DND-41 (cell line): ENCODE data around the gene PITX1.

ENCODE experiments used
- ATAC-seq: fragments of 200-7000 bp; cut with Tn5 transposase; 3 replicates; pipeline ENCODE4 v1.9.1; 2021; ENCODE audit warnings: low read depth; ENCODE audit not compliant: insufficient read depth
- DNase-seq: peaks from one replicate; pipeline ENCODE4 v3.0.0-alpha.2; 2020
- H2AFZ ChIP-seq: 2 replicates; pipeline ENCODE4 v1.6.0; 2012; ENCODE audit warnings: low read depth, low read length
- H3K27ac ChIP-seq: 2 replicates; pipeline ENCODE4 v1.5.1; 2012; ENCODE audit warnings: low read length, inconsistent platforms
- H3K27me3 ChIP-seq: fragments of 200-600 bp; sonication (generic); 2 replicates; pipeline ENCODE4 v1.6.0; 2012; ENCODE audit warnings: low read length, mild to moderate bottlenecking, inconsistent platforms; ENCODE audit not compliant: insufficient read depth, poor library complexity
- H3K36me3 ChIP-seq: 2 replicates; pipeline ENCODE4 v1.5.1; 2012; ENCODE audit warnings: low read length, inconsistent platforms; ENCODE audit not compliant: insufficient read depth
- H3K4me1 ChIP-seq: 2 replicates; pipeline ENCODE4 v1.5.1; 2012; ENCODE audit warnings: mild to moderate bottlenecking, low read length; ENCODE audit not compliant: insufficient read depth
- H3K4me2 ChIP-seq: 2 replicates; pipeline ENCODE4 v1.6.0; 2012; ENCODE audit warnings: mild to moderate bottlenecking, moderate library complexity, low read length, inconsistent platforms; ENCODE audit not compliant: insufficient read depth
- H3K4me3 ChIP-seq, 2 experiments: fragments of 200-600 bp in 1 of 2; shearing (Covaris generic) in 1 of 2; 2 replicates each; pipeline ENCODE4 v1.5.1; 2012 to 2016; ENCODE audit warnings: inconsistent platforms in 2 of 2, low read length in 2 of 2, mild to moderate bottlenecking in 2 of 2, low read depth in 1 of 2, moderate library complexity in 1 of 2
- H3K79me2 ChIP-seq: 2 replicates; pipeline ENCODE4 v1.6.0; 2012; ENCODE audit warnings: low read length, inconsistent platforms; ENCODE audit not compliant: insufficient read depth
- H3K9ac ChIP-seq: 2 replicates; pipeline ENCODE4 v1.6.0; 2012; ENCODE audit warnings: low read depth, mild to moderate bottlenecking, inconsistent platforms, low read length, moderate library complexity
- H3K9me3 ChIP-seq: 2 replicates; pipeline ENCODE4 v1.5.1; 2012; ENCODE audit warnings: low read length, moderate library complexity, mild to moderate bottlenecking, inconsistent platforms; ENCODE audit not compliant: insufficient read depth, severe bottlenecking
- H4K20me1 ChIP-seq: 2 replicates; pipeline ENCODE4 v1.6.0; 2012; ENCODE audit warnings: low read length; ENCODE audit not compliant: insufficient read depth
- EZH2 ChIP-seq: IDR thresholded peaks from 3 replicates; pipeline ENCODE4 v1.6.1; 2012; ENCODE audit warnings: borderline replicate concordance, low read depth, mild to moderate bottlenecking, moderate library complexity, low read length, inconsistent platforms; ENCODE audit not compliant: severe bottlenecking
- TF ChIP-seq, protein P1 (sequence below): IDR thresholded peaks from 2 replicates; pipeline ENCODE4 v1.5.1; 2012; ENCODE audit warnings: borderline replicate concordance, low read length, moderate library complexity, mild to moderate bottlenecking; ENCODE audit not compliant: poor library complexity, severe bottlenecking; ENCODE audit errors: extremely low read depth

PITX1 gene

DNA sequence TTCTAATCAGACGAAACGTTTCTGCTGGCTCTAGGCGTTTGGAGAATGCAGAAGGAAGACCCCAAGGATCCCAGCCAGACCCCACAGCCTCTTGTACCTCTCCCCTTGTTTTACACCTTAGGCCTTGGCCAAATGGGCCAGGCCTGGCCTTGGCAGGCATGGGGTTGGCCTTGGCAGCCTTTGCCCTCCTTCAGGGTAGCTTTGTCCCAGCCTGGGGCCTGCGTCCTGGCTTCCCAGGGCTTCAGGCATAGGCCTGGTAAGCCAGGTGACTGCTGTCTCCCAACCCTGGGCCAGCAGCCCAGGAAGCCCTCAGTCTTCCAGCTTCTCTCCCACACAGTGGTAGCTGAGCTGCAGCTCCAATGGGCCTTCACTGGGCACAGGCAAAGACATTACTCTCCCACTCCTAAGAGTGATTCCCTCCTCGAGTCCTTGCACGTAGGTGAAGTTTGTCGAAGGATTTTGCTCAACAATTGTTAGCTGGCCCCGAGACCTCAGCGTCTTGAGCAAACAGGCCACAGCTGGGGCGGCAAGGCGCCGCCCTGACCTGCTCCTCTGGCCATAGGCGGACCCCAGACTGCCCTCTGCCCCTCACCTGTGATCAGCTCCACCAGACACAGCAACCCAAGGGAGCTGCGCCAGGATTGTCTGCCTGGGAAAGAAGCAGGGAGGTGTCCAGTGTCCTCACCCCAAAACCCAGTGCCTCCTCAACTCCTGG, 1.1 kb upstream of the PITX1 start:
- H3K79me2 ChIP-seq = peaks cover 30% of the 10 kb centered on the region
- TF ChIP-seq, protein P1, sequence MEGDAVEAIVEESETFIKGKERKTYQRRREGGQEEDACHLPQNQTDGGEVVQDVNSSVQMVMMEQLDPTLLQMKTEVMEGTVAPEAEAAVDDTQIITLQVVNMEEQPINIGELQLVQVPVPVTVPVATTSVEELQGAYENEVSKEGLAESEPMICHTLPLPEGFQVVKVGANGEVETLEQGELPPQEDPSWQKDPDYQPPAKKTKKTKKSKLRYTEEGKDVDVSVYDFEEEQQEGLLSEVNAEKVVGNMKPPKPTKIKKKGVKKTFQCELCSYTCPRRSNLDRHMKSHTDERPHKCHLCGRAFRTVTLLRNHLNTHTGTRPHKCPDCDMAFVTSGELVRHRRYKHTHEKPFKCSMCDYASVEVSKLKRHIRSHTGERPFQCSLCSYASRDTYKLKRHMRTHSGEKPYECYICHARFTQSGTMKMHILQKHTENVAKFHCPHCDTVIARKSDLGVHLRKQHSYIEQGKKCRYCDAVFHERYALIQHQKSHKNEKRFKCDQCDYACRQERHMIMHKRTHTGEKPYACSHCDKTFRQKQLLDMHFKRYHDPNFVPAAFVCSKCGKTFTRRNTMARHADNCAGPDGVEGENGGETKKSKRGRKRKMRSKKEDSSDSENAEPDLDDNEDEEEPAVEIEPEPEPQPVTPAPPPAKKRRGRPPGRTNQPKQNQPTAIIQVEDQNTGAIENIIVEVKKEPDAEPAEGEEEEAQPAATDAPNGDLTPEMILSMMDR = no peak
- no peak for TF ChIP-seq EZH2
- ATAC-seq (no peak), DNase-seq (no peak)
- H2AFZ ChIP-seq = peak overlapping the region; percentile 80
- no peak overlapping the region; the same call in 1 of the 2 replicates for H3K27ac ChIP-seq
- H3K4me3 ChIP-seq = peak overlapping the region in 1 of 2 experiments; percentile 96; a peak in 2 of 4 replicates
- no peaks in the 10 kb centered on the region for H3K27me3 ChIP-seq
- H4K20me1 ChIP-seq = peaks cover 5% of the 10 kb centered on the region; the same call in 1 of the 2 replicates
- H3K36me3 ChIP-seq = peaks cover 8% of the 10 kb centered on the region
- H3K4me1 ChIP-seq = peaks cover 32% of the 10 kb centered on the region
- H3K9me3 ChIP-seq = no peaks in the 10 kb centered on the region
- peak overlapping the region; percentile 96 for H3K4me2 ChIP-seq
- peak overlapping the region; percentile 78; the same call in 1 of the 2 replicates for H3K9ac ChIP-seq

DNA sequence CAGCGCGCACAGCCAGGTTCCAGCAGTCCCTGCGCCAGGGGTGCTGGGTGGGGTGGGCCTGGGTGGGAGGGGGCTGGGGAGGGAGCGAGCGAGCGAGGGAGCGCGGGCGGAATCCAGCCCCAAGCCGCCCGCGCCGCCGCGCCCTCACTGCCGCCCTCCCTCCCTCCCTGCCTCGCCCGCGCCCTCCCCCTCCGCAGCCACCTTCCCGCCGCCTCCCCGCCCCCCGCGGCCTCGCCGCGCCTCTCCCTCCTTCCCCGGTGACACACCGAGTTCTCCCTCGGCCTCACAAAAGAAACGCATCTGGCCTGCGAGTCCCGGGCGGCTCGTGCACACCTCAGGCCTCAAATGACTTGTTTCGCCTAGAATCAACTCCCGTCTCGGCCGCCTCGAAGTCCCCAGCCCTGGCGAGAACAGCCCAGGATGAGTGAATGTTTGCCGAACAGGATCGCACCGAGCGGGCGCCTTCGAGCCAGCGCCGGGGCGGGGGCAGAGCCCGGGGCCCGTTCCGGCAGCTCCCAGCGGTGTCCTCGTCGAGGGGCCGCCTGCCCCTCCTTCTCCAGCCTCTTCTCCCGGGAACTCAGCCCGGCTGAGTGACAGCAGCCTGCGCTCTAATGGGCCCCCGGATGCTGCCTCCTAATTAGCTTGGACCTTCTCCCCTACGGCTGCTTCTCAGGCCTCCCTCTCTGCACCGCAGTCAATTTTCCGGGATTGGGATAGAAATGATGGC, 371 bp upstream of the PITX1 start:
- Histone ChIP-seq H3K4me1 (peaks cover 32% of the 10 kb centered on the region), H3K36me3 (peaks cover 8% of the 10 kb centered on the region), H3K4me2 (peak overlapping the region; percentile 96), H3K9ac (peak overlapping the region; percentile 78), H3K79me2 (peaks cover 30% of the 10 kb centered on the region), H3K27me3 (no peaks in the 10 kb centered on the region), H3K27ac (peak overlapping the region; percentile 42), H3K4me3 (peak overlapping the region; percentile 83 to 96; a peak in 3 of 4 replicates), H4K20me1 (peaks cover 5% of the 10 kb centered on the region; the same call in 1 of the 2 replicates), H3K9me3 (no peaks in the 10 kb centered on the region), H2AFZ (peak overlapping the region; percentile 93)
- ATAC-seq (peak; percentile 79), DNase-seq (peak; percentile 83)
- TF ChIP-seq, protein P1 = no peak
- TF ChIP-seq EZH2 = no peak

DNA sequence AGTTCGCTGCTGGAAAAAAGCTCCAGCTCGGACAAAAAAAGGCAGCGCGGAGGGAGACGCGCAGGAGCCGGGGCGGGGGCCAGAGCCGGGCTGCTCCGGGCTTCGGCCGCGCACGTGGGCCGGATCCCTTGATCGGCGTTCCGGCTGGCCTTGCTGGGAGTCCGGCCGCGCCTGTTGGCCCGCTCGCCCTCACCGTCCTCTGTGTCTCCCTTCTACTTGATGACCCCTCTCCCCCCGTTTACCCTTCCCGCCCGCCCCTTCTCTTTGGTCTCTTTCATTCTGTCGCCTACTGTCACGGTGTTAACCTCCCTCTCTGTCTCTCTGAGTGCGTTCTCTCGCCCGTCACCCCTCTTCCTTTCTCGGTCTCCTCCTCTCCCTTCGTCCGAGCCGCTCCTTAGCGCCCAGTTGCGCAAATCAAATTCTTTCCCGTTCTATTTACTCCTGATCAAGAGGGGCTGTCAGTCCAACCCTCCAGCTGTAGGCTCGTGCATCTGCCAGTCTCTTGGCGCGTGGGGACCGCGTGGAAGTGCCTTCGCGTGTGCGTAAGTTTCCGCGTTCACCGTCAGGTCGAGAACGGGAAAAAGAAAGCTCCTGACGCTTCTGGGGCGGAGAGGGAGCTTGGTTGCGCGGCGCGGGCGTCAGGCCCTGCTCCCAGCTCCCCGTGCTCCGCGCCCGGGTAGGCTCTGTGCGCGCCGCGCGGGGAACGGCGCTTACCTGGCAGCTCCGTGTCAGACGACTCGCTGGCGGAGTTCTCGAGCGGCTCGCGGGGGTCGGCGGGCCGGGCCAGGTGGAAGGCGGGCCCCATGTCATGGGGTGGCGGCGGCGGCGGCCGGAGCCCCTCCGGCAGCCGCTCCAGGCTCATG, 798 bp downstream of the PITX1 start:
- H3K27ac ChIP-seq = peak overlapping the region; percentile 76
- ATAC-seq = peak; percentile 61
- TF ChIP-seq EZH2 = no peak
- TF ChIP-seq, protein P1 = no peak
- H3K27me3 ChIP-seq = no peaks in the 10 kb centered on the region
- peak; percentile 55 for DNase-seq
- peak overlapping the region; percentile 96 for H3K4me2 ChIP-seq
- no peaks in the 10 kb centered on the region for H3K9me3 ChIP-seq
- peak overlapping the region; percentile 78 for H3K9ac ChIP-seq
- peak overlapping the region; percentile 93 for H2AFZ ChIP-seq
- H3K4me1 ChIP-seq = peaks cover 32% of the 10 kb centered on the region
- H4K20me1 ChIP-seq = peaks cover 5% of the 10 kb centered on the region; the same call in 1 of the 2 replicates
- peak overlapping the region; percentile 83 to 96 for H3K4me3 ChIP-seq
- H3K36me3 ChIP-seq = peaks cover 16% of the 10 kb centered on the region
- H3K79me2 ChIP-seq = peaks cover 32% of the 10 kb centered on the region
